Measurements from ENCODE around the gene SETD6.

SETD6 gene

DNA sequence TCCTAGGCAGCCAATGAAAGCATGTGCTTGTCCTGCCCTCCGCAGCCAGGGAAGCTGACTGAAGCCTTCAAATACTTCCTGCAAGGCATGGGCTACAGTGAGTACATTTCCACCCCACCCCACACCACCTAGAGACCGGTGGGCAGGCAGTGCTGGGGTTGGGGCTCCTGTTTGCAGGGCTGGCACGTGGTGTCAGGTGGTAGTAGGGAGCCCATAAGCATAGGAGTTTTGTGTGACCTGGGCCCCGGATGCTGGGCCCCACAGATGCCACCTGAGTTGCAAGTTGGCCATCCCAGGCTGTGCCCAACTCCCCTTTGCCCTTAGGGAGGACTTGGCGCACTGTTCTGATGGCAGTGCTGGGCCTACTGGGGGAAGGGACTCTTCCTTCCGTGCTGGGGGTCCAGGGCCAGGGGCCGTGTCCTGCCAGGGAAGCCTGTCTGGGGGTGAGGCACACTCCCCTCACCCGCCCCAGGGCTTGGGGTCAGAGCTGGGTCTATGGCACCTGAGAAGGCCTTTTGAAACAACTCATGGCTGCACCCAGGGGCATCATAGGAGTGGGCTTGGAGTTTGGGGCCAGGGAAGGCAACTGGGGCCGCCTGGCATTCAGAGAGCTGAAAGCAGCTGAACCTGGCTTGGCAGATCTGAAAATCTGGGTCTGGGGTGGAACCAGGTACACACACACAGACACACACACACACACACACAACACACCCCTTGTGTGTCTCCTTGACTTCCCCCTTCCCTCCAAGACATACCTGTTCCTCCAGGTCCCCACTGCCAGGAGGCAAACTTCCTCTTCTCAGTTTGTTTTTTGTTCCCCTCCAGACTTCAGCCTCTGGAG, 5.8 kb upstream of the SETD6 start:
- no peak for DNase-seq

DNA sequence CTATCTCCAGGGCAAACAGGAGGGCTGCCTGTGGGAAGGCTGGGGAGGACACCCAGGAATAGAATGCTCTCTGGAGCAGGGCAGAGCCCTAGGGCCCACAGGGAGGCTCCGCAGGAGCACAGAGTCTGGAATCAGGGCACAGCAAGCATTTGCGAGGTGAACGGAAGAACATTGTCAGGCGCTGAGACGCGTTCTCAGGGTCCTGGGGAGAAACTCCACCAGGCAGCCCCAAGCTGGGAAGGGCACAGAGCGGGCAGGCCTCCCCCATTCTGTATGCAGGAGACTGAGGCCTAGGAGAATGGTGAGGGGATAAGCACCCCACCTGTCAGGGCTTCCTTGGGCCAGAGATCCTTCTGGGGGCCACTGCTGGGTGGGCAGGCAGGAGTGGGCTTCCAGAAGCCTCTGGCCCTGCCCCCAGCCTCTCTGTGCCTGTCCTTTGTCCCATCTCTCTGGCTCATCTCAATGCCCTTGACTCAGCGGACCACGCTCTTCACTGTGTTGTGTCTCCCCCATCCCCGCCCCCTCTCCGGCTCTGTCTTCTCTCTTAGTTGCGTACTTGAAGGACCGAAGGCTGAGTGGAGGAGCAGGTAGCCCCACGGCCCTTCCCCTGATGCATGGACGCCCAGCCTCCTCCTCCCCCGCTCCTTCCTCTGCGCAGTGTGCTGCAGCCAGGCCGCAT, 5.1 kb upstream of the SETD6 start:
- no peak for DNase-seq

DNA sequence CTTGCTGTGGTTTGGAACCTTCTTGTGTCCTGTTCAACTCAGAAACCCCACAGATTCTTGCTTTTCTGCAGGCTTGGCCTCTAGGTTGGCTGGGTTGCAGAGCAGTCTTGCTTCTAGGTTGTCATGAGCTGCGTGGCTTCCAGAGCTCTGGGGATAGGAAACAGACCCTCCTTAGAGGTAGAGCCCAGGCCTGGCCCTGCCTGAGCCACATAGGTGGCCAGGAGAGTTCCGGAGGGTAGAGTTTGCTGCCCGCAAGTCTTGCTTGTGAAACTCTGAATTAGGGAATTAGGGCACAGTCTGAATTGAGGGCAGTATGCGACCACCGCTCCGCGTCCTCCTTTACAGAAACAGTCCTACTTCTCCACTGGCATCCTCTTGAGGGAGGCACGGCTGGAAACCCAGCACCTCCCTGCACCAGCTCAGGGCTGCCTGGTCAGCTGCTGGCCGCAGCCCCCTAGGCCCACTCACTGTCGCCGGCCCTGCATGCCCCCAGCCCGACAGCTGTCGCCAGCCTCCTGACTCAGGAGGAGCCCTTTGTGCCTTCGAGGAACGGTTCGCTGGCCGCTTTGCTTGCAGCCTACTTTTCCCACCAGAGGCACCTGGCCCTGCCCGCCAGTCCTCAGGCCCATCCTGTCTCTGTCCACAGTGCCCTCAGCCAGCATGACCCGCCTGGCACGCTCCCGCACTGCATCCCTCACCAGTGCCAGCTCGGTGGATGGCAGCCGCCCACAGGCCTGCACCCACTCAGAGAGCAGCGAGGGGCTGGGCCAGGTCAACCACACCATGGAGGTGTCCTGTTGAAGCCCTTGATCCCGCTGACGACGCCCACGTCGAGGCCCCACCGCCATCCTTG, 4.3 kb upstream of the SETD6 start:
- no peak for DNase-seq

DNA sequence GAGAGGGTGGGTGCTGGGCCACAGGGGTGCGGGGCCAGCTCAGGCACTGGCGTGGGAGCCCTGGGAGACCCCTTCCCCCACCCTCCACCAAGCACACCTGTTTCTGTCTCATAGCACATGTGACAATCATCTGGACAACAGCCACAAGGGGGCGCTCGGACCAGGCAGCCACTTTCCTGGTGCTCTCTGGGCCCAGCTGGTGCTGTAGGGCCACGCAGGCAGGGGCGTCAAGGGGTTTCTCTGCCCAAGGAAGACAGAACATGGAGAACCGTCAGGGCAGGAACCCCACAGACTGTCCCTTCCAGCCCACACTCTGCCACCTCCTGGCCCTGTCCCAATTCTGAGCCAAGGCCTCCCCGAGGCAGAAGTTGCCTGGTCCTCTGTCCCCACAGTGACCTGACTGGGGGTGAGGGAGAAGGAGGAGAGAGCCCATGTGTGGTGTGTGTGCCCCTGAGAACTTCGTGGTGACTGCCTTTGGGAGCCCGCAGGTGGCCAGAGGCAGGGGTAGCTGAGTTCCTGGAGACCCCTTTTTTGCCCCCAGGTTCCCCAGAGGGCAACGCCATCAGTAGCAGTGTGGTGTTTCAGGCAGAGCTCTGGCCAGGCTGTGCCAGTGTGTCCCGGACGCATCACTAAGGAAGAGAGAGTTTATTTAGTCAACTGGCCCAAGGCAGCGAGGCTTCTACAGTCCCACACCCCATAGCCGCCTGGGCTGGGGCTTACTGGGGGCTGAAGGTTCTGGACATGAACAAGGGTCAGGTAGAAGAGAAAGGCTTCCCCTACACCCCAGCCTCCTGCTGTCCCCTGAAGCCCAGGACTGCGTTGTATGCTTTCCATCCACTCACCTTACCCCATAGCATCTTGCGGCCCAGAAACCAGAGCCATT, 3.1 kb upstream of the SETD6 start:
- DNase-seq = no peak

DNA sequence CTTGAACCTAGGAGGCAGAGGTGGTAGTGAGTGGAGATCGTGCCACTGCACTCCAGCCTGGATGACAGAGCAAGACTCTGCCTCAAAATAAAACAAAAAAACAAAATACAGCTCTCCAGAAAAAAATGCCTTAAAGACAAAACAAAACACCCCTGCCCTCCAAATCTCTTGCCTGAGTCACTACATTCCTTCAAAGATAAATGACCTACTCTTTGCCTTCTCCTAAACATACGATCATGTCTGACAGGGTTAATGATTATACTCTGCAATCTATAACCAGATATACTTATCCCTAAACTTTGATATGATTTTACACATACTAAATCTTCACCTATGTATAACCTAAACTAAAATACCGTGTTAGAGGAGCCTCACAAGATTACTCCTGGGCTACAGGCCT, 1.4 kb upstream of the SETD6 start:
- DNase-seq = no peak

DNA sequence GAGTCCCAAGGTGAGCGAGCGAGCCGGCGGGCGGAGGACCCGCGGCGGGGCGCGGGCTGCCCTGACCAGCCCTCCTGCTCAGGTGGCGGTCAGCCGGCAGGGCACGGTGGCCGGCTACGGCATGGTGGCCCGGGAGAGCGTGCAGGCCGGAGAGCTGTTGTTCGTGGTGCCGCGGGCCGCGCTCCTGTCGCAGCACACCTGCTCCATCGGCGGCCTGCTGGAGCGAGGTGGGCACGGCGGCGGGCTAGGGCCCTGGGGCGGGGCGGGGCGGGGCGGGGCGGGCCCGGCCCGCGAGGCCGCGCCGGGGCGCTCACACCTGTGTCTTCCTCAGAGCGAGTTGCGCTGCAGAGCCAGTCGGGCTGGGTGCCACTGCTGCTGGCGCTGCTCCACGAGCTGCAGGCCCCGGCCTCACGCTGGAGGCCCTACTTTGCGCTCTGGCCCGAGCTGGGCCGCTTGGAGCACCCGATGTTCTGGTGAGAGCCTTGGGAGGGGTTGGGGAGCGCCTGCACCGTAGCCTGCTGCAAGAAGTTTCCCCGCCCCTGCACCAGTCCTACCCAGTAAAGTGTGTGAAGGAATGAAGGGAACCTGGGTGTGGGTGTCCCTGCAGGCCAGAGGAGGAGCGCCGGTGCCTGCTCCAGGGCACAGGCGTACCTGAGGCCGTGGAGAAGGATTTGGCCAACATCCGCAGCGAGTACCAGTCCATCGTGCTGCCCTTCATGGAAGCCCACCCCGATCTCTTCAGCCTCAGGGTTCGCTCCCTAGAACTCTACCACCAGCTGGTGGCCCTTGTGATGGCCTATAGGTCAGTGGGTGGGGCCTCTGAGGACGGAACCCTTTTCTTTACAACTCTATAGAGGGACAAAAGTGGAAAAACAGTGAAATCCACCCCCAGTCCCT, 802 bp downstream of the SETD6 start:
- DNase-seq = no peak

DNA sequence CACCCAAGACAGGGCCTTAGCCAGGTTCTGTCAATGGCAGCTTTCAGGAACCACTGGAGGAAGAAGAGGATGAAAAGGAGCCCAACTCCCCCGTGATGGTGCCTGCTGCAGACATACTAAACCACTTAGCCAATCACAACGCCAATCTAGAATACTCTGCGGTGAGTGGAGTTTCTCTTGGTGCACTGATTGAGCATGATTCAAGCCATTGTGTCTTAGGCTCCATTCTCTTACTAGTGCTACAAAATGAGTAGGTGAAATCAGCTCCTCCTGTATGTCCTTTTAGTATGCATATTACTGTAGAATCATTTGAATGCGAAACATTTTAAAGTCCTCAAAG, 1.4 kb downstream of the SETD6 start:
- no peak for DNase-seq

DNA sequence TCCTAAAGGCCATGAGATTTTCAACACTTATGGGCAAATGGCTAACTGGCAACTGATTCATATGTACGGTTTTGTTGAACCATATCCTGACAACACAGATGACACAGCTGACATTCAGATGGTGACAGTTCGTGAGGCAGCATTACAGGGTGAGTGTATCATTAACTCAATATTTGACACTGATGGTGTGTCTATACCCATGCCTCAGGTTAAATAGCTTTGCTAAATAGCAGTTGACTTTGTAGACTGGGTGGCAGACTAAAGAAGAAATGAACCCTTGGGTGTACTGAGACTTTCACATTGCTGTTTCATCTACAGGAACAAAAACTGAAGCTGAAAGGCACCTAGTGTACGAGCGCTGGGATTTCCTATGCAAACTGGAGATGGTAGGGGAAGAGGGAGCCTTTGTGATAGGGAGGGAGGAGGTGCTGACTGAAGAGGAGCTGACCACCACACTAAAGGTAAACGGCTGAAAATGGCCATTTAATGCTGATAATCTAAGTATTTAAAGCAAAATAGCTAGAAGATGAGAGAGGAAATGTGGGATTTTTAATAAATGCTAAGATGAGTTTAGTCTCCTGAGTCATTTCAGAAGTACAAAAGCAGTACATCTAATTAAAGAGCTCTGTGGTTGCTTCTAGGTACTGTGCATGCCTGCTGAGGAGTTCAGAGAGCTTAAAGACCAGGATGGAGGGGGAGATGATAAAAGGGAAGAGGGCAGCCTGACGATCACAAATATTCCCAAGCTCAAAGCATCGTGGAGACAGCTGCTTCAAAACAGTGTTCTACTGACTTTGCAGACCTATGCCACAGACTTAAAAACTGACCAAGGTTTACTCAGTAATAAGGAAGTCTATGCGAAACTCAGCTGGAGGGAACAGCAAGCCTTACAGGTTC, 3.0 kb downstream of the SETD6 start:
- no peak for DNase-seq

DNA sequence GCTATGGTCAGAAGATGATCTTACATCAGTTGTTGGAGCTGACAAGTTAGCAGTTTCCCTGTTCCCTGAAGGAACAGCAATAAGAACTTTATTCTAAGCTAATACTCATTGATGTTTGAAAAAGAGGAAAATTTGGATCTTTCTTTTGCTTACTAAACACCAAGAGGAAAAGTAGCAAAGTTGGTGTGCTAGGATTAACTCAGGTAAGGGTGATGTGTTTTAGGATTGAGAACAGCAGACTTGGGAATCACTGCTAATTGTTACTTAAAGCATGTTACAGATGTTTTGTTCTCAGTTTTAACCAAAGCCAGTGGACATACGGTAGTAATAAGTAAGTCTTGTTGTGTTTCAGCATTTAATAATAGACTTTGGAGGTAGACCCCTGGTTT, 3.7 kb downstream of the SETD6 start:
- no peak for DNase-seq

DNA sequence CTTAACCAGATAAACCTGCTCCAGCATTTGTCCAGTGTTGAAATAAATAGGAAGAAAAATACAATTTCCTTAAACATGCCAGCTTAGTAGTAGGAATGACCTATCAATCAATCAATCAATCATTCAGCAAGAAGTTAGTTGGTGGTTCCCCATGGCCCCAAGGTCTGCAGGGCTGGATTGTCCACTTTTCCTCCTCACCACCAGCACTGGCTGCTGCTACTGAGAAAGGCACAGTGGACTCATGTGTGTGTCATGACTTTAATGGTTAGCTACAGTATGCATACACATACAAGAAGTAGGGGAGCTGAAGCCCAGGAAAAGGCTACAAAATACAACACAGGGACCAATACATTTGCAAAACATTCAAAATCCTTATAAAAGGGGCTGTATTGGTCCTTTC, 4.4 kb downstream of the SETD6 start:
- no peak for DNase-seq

DNA sequence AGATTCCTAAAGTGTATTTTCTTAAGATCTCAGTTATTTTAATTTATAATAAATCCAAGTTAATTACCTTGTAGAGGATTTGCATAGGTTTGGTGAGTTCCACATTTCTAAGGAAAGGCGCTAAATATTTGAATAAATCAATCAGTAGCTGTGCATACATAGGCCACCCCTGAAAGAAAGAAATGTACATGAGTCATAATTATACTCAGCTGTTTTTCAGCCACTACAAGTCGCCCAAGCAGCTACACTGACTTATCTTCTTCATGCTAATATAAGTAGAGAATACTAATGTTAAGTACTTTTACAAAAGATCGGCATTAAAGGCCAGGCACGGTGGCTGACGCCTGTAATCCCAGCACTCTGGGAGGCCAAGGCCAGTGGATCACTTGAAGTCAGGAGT, 14.9 kb downstream of the SETD6 start:
- no peak for DNase-seq

DNA sequence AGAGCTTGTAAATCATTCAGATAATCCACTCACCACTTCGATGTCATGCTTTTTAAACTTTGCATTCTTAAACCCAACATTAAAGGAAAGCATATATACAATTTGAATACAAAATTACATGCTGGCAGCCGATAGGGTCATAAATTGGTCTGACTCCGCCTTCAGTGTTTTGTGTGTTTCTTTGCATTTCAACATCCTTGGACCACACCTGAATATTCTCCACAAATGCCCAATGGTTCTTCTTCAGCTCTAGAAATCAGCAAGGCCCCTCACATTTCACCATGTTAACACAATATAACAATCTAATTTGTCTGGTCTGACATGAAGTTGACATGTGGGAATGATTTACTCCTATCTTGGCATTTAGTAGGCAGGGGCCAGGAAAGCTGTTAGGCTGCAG, 17.1 kb downstream of the SETD6 start:
- DNase-seq = no peak

DNA sequence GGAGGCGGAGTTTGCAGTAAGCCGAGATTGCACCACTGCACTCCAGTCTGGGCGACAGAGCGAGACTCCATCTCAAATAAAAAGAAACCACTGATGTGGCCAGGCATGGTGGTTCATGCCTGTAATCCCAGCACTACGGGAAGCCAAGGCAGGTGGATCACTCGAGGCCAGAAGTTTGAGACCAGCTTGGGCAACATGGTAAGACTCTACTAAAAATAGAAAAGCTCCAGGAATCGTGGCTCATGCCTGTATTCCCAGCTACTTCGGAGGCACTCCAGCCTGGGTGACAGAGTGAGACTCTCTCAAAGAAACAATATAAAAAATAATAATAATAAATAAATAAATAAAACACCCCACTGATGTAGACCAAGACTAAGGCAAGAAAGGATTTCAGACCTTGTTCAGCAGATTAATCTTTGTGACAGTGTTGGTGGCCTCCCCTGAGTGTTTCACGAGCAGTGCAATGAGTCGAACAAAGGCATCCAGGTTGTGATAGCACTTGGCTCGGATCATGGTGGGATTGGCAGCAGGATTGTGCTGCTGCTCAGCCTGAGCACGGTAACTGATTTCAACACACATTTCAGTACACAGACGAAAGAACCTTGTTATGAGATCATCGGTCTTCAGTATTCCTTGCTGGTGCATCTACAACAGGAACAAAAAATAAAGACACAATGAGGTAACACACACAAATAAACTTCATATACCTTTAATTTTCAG, 18.6 kb downstream of the SETD6 start:
- no peak for DNase-seq

DNA sequence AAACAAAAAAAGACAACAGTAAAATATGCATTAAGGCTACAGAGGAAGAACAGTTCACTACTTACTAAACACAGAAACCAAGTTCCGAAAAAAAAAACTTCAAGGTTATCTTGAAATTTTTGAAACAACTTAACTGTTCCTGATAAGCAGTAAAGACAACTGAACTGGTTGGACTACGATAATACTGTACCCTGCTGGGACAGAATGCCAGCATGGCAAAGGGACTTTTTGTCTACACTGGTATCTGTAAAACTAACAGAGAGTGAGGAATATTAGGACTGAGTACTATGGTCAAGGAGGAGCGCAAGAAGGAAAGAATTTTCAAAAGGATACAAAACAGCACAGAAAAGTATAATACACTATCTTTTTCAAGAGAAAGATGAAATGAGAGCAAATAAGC, 19.8 kb downstream of the SETD6 start:
- no peak for DNase-seq

DNA sequence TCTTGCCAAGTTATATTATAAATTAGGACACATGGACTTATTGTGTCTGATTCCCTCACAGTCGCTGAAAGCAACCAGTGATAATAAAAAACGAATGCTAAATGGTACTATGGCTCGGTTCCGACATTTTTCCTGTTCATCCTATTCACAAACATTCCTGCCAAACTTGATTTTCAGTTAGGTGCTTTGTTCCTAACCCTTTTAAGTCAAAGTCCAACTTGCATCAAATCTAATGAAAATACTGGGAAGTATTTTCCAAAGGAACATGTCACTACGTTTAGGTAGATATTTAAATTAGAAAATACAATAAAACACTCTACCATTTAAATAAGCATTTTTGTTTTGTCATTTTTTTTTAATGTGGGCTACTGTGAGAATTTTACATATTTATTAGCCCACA, 21.0 kb downstream of the SETD6 start:
- no peak for DNase-seq

DNA sequence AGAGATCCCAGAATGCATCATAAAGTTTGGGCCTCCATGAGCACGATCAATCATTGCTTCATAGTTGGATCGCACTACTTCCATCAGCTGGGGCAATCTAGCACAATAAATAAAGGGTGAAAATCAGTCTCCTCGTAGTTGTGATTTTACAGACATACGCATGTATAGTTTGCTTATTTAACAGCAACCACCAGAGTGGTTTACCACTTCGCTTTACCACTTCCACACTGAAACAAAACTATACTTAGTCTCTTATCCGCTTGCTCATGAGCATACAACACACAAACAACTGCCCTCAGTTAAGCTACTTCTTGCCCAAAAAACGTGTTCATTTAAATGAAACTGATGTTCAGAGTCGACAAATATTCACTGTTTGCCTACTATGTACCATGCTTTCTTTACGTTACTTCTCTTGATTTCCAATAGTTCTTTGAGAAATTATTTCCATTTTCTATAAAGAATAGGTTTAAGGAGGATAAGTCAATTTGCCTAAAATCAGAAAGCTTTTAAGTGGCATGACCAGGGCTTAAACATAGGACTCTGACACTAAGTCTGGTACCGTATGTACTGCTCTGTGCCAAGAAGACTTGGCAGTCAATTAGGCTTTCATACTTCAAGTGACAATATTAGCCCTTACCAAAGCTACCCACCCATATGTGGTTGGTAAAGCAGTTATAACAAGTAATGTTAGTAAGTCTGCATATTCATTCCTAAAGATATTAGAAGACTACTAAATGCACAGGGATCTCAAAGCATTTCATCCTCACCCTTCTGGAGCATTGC, 22.0 kb downstream of the SETD6 start:
- no peak for DNase-seq

DNA sequence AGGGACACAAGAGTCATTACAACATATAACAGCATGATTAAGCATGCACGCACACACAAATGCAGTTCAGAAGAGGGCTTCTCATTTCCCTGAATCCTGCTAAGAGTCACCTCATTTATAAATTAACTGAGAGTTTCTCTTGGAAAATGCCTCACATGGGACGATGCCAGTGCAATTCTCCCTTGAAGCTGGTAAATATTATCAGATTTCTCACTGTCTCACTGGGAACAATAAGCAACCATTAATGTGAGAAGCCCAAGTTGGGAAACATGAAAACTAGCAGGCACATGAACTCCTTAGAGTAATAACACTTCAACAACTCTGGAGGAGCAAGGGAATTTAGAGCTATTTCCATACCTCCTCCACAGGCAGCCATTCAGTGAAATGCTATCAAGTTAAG, 26.4 kb downstream of the SETD6 start:
- no peak for DNase-seq

DNA sequence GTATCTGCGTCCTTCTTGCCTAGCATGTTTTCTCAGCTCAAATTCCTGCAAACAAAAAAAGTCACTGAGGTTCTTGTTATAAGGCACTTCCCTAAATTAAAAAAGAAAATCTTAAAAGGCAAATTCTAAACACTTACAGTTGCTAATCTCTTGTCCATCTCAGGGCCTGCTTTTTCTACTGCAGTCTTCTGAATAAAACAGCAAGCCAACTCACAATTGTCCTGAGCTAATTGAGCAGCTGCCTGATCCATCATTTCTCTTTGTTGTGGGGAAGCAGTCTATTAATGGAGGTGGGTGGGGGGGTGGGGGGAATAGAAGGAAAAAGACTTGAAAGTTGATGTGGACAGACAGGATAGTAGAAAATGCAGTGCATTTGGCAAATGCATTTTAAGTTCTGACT, 27.0 kb downstream of the SETD6 start:
- no peak for DNase-seq

DNA sequence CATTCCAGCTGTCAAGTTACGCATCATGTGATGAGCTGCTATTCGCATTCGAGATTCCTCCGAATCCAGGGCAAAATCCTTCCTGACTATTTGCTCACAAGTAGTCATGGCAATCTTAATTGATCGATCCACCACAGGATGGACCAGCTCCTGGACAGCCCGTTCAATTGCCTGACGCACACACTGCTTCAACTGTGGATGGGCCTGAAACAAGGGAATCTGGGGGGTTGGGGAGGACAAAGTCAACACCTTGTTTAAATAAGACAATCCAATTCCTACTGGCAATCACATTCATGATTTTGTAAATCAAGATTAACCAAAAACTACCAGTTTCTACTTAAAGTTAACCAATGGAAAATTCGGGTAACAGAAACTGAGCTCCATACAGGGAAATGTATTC, 28.4 kb downstream of the SETD6 start:
- DNase-seq = no peak
